ENCODE measurements around the gene C5.

GRCh38 chr9:121038362-121038761 lies 11.7 kb downstream of the C5 start:
- TF ChIP-seq CTCF (IDR thresholded peaks at IDR 0.05): no peak
- TF ChIP-seq POLR2A (IDR thresholded peaks at IDR 0.05): no peak

Data from adrenal gland (tissue), 5 donors.